Endothelial cell of umbilical vein (primary cell): Measurements from ENCODE around the gene RGS7. TPM values are rescaled to one million over a fixed set of nuclear protein-coding genes. Genes with fewer than 3 reads are reported as not detected.

Experiments used
- BruUV-seq: library from RNA; stranded (reverse); fragments of 400-500 nt; replicated peaks from 2 replicates; lab custom pipeline; 2021; lab: Mats Ljungman, UMichigan
- CTCF ChIA-PET: fragments of 300-600, 350-600 bp; sonication (Branson Sonifier 250); formaldehyde crosslinking; loops from one replicate; lab custom pipeline; 2021; ENCODE audit warnings: antibody characterized with exemption, inconsistent platforms; lab: Charles Lee
- POLR2A ChIA-PET: fragments of 300-600, 350-600 bp; sonication (Branson Sonifier 250); formaldehyde crosslinking; loops from one replicate; lab custom pipeline; 2021; ENCODE audit warnings: antibody characterized with exemption, inconsistent platforms; lab: Charles Lee
- DNase-seq: peaks from one replicate; pipeline ENCODE4 v3.0.0-alpha.2; 2011; ENCODE audit warnings: low read depth, low spot score
- FAIRE-seq: peaks from 2 replicates; lab custom pipeline; 2011; peaks lifted over from hg19 to GRCh38; lab: Jason Lieb, UNC
- H2AFZ ChIP-seq: 2 replicates; pipeline ENCODE4 v1.6.0; 2012; ENCODE audit warnings: low read depth, low read length, control low read depth, inconsistent platforms
- H3K27ac ChIP-seq: 2 replicates; pipeline ENCODE4 v1.5.1; 2011; ENCODE audit warnings: low read depth, mild to moderate bottlenecking, control low read depth, low read length, moderate library complexity; ENCODE audit not compliant: insufficient read depth
- H3K27me3 ChIP-seq, 2 experiments: 2 replicates each; pipeline versions ENCODE4 v1.6.0 to v1.6.1; 2011; ENCODE audit warnings: low read length in 2 of 2, mixed read lengths in 1 of 2; ENCODE audit not compliant: control insufficient read depth in 2 of 2, insufficient read depth in 2 of 2
- H3K36me3 ChIP-seq, 2 experiments: 2 replicates in 1 of 2; 3 replicates in 1 of 2; pipeline ENCODE4 v1.5.1; 2011; ENCODE audit warnings: low read length in 2 of 2, mild to moderate bottlenecking in 1 of 2, moderate library complexity in 1 of 2; ENCODE audit not compliant: control insufficient read depth in 2 of 2, insufficient read depth in 2 of 2; ENCODE audit errors: extremely low read depth in 1 of 2
- H3K4me1 ChIP-seq: 3 replicates; pipeline ENCODE4 v1.5.1; 2011; ENCODE audit warnings: mild to moderate bottlenecking, low read length; ENCODE audit not compliant: control insufficient read depth, insufficient read depth; ENCODE audit errors: extremely low read depth
- H3K4me2 ChIP-seq: 2 replicates; pipeline ENCODE4 v1.6.1; 2011; ENCODE audit warnings: low read length, control low read depth, mixed read lengths; ENCODE audit not compliant: insufficient read depth
- H3K4me3 ChIP-seq, 3 experiments: fragments of 200-600 bp in 1 of 3; sonication (generic), shearing (Covaris generic) in 1 of 3; replicated peaks in 1 of 3; 2 replicates each; pipeline ENCODE4 v1.5.1; 2011 to 2016; ENCODE audit warnings: control low read depth in 3 of 3, low read length in 3 of 3, mild to moderate bottlenecking in 2 of 3, inconsistent platforms in 1 of 3, low read depth in 1 of 3, moderate library complexity in 1 of 3; ENCODE audit not compliant: insufficient read depth in 1 of 3
- H3K79me2 ChIP-seq: 2 replicates; pipeline ENCODE4 v1.6.0; 2012; ENCODE audit warnings: low read length, inconsistent platforms; ENCODE audit not compliant: control insufficient read depth, insufficient read depth
- H3K9ac ChIP-seq: replicated peaks from 2 replicates; pipeline ENCODE3; 2011; ENCODE audit warnings: low read length, control low read depth; ENCODE audit not compliant: insufficient read depth; ENCODE audit errors: extremely low read depth
- H3K9me1 ChIP-seq: replicated peaks from 3 replicates; pipeline ENCODE4 v1.6.0; 2011; ENCODE audit warnings: mild to moderate bottlenecking, low read length; ENCODE audit not compliant: control insufficient read depth, insufficient read depth; ENCODE audit errors: extremely low read depth
- H3K9me3 ChIP-seq: replicated peaks from 2 replicates; pipeline ENCODE4 v1.5.1; 2012; ENCODE audit warnings: low read length, inconsistent platforms; ENCODE audit not compliant: control insufficient read depth, insufficient read depth
- H4K20me1 ChIP-seq: replicated peaks from 2 replicates; pipeline ENCODE3; 2011; ENCODE audit warnings: mild to moderate bottlenecking, low read length; ENCODE audit not compliant: control insufficient read depth, insufficient read depth; ENCODE audit errors: extremely low read depth
- EZH2 ChIP-seq: IDR thresholded peaks from 2 replicates; pipeline ENCODE4 v1.6.1; 2012; ENCODE audit warnings: borderline replicate concordance, low read depth, mild to moderate bottlenecking, moderate library complexity, low read length, inconsistent platforms; ENCODE audit not compliant: severe bottlenecking
- FOS ChIP-seq: IDR thresholded peaks from 2 replicates; pipeline ENCODE4 v1.6.1; 2011; ENCODE audit warnings: mild to moderate bottlenecking, low read length, moderate library complexity, borderline replicate concordance; ENCODE audit not compliant: insufficient read depth
- GATA2 ChIP-seq: IDR thresholded peaks from 2 replicates; pipeline ENCODE4 v1.7.0; 2011; ENCODE audit warnings: low read depth, mild to moderate bottlenecking, moderate library complexity, mixed read lengths, low read length; ENCODE audit not compliant: insufficient read length, insufficient read depth
- MAX ChIP-seq: IDR thresholded peaks from 2 replicates; pipeline ENCODE4 v1.6.1; 2011; ENCODE audit not compliant: insufficient read depth, insufficient read length
- MYC ChIP-seq: IDR thresholded peaks from one replicate; pipeline ENCODE4 v1.6.1; 2011; ENCODE audit warnings: mild to moderate bottlenecking, low read depth, low read length
- POLR2A ChIP-seq: IDR thresholded peaks from 2 replicates; pipeline ENCODE4 v1.6.1; 2012; ENCODE audit warnings: low read depth, mild to moderate bottlenecking, control low read depth, low read length
- POLR2AphosphoS5 ChIP-seq: IDR thresholded peaks from 2 replicates; pipeline ENCODE4 v1.6.1; 2012; ENCODE audit warnings: low read depth, mild to moderate bottlenecking, control low read depth, low read length, moderate library complexity; ENCODE audit not compliant: insufficient read depth
- dilution Hi-C: fragments of 300-500 bp; cut with MboI; formaldehyde crosslinking; loops from one replicate; pipeline ENCODE4 v1.15.0; 2019; ENCODE audit warnings: low sequenced_read_pairs; ENCODE audit not compliant: extremely low pct_ligation_motif_present
- intact Hi-C: fragments of 100-400 bp; cut with micrococcal nuclease; formaldehyde crosslinking; loops from one replicate; pipeline ENCODE4 v1.10.0; 2022
- polyA plus RNA-seq, 4 experiments: library from polyadenylated mRNA; depleted of rRNA in 3 of 4; stranded (reverse) in 3 of 4; unstranded in 1 of 4; fragments of >200 nt; gene quantifications; 2 replicates each; pipeline versions ENCODE4 v1.2.1 to v1.2.3, GENCODE V29; 2011 to 2012; ENCODE audit warnings: missing spikeins in 1 of 4
- total RNA-seq: library from RNA; stranded (reverse); gene quantifications from 2 replicates; pipeline ENCODE4 v1.2.3, GENCODE V29; 2021

RGS7 gene
- total and polyA plus RNA-seq, 2 donors (not counting 3 experiments of a cell fraction or from before 2014, with no cell fraction given): 0.43 to 0.44 TPM

GRCh38 chr1:240797050-240797449, 560.0 kb downstream of the RGS7 start:
- no TSS peak for BruUV-seq
- CTCF ChIA-PET: interaction anchor here (0.6 to 1.3 kb wide), 2 partner anchors 9 to 35 kb away, joined by 3 read pairs; no protein-coding TSS in a partner anchor

GRCh38 chr1:240794046-240794843, 562.8 kb downstream of the RGS7 start:
- no peak for FAIRE-seq
- BruUV-seq: no TSS peak
- TF ChIP-seq POLR2A: no peak
- TF ChIP-seq POLR2AphosphoS5: no peak
- no peak for TF ChIP-seq MYC
- no peak for TF ChIP-seq MAX
- no peak for TF ChIP-seq GATA2
- Histone ChIP-seq H3K4me1 (peaks cover 5% of the 10 kb centered on the region), H3K4me2 (no peak overlapping the region), H2AFZ (no peak overlapping the region), H3K9ac (no peak overlapping the region), H3K9me3 (no peaks in the 10 kb centered on the region), H3K36me3 (no peaks in the 10 kb centered on the region), H4K20me1 (no peaks in the 10 kb centered on the region), H3K27me3 (no peaks in the 10 kb centered on the region), H3K9me1 (no peaks in the 10 kb centered on the region), H3K27ac (no peak overlapping the region), H3K4me3 (no peak overlapping the region), H3K79me2 (no peaks in the 10 kb centered on the region)
- intact Hi-C loops (no loop called here), dilution Hi-C loops (no loop called here)
- CTCF ChIA-PET: no interaction called here
- no peak for DNase-seq
- POLR2A ChIA-PET: no interaction called here

More at GRCh38 chr1:240797050-240797449, 560.0 kb downstream of the RGS7 start:
- FAIRE-seq (peak; percentile 82), DNase-seq (peak; percentile 18)
- intact Hi-C loops (no loop called here), dilution Hi-C loops (no loop called here)
- H3K4me2 ChIP-seq: no peak overlapping the region
- H3K79me2 ChIP-seq: no peaks in the 10 kb centered on the region
- POLR2A ChIA-PET: no interaction called here
- H3K9me1 ChIP-seq: no peaks in the 10 kb centered on the region
- H3K36me3 ChIP-seq: no peaks in the 10 kb centered on the region
- H3K9ac ChIP-seq: no peak overlapping the region
- H4K20me1 ChIP-seq: no peaks in the 10 kb centered on the region
- no peak overlapping the region for H3K27ac ChIP-seq
- H3K9me3 ChIP-seq: no peaks in the 10 kb centered on the region
- no peak overlapping the region for H3K4me3 ChIP-seq
- no peaks in the 10 kb centered on the region for H3K27me3 ChIP-seq
- TF ChIP-seq FOS (peak; percentile 39), EZH2 (no peak), GATA2 (peak; percentile 53)
- peaks cover 2% of the 10 kb centered on the region for H3K4me1 ChIP-seq
- no peak overlapping the region for H2AFZ ChIP-seq
